Activated CD8-positive, alpha-beta memory T cell treated with anti-CD3 and anti-CD28 coated beads, Interleukin-2, amount 50 U/mL, for 1 hour (primary cell): Measurements from ENCODE around the gene ZNF827.

ENCODE experiments used
- DNase-seq: peaks from one replicate; pipeline ENCODE4 v3.0.0-alpha.2; 2020; ENCODE audit errors: extremely low read depth

The ZNF827 gene

DNA sequence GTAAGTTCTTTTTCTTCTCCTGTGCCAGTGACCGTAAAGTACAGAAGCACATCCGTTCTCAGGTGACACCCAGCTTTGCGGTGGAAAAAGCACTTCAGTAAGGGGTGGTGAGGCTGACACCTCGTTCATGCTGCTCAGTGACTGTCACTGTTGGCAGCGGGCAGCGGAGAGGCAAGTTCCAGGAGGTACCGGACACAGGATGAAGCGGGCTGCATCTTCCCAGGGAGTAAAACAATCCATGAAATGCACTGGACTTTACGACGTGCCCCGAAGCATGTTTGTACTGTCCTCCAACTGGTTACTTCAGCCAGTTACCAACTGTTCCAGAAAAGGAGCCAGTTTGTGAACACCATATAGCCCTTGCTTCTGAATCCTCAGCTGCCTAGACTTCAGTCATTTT is 110.7 kb downstream of the ZNF827 start:
- DNase-seq, result no peak

DNA sequence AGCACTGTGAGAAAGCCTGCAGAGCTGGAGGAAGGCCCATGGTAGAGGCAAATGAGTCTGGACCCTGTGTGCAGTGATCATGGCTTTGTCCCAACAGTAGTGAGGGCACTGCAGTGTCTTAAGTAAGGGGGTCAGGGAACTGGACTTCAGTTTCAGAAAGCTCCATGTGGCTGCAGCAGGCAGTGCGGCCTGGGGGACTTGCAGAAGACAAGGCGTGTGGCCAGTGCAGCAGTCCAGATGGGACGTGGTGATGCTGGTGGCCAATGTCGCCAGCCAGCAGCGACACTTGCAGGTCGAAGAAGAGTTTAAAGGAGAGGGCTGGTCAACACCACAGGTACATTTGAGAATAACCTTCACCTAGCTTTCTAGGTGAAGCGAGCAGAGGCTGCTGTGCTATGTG is 113.4 kb downstream of the ZNF827 start:
- DNase-seq, result no peak

GRCh38 chr4:145824463-145824862 is 114.2 kb downstream of the ZNF827 start:
- DNase-seq, result no peak

DNA sequence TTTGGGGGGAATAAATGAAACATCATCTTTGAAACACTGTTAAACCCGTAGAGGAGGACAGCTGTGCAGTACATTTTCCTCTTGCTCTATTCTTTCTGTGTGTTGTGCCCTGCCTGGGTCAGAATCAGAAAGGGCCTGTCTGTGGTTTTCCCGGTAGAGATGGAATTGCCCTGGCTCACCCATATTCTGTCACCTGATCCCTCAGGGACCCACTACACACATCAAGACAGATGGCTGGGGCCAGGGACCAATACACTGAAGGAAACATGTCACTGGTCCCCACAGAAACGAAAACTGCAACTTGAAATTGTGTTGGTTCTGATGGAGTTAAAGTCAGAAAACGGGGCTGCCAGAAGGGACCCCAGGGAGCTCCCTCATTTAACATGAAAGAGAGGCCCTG is 114.9 kb downstream of the ZNF827 start:
- no peak for DNase-seq

- DNase-seq, result no peak
These were observed 116.0 kb downstream of the ZNF827 start for GRCh38 chr4:145822581-145822980.

DNA sequence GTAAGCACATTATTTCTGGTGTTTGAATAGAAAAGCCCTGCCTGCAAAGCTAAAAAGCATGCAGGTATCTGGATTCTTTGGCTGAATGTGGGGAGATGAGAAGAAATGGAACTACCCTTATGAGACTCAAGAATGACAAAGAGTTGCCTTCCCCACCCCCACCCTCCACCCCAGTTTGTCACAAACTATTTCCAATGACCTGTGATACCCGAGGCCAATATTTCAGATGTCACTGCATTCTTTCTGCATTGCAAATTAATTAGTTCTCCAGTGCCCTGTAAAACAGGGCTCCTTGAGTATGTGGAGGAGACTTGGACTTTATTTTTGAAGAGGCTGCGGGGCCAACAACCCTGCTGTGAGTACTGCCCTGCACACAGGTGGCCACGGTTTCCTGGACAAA is 116.4 kb downstream of the ZNF827 start:
- no peak for DNase-seq

- no peak for DNase-seq
These were observed 116.9 kb downstream of the ZNF827 start for GRCh38 chr4:145821766-145822165.

DNA sequence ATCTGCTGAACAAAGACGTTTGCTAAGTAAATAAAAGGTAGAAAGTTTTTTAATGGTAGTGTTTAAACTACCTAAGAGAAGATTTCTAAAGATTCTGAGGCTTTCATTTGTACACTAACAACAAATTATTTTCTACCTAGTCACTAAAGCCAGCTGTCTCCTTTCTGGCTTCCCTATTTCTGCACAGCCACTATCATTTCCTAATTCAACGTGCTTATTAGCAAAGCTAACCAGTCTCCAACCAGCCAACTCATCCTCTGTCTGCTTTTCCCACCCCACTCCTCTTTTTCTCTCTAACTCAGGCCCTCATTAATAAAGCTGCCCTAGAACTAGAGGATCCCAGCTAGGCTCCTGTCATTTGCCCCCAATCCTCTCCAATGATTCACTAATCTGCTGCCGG is 118.2 kb downstream of the ZNF827 start:
- no peak for DNase-seq

- DNase-seq, result no peak
These were observed 118.8 kb downstream of the ZNF827 start for GRCh38 chr4:145819853-145820181.

DNA sequence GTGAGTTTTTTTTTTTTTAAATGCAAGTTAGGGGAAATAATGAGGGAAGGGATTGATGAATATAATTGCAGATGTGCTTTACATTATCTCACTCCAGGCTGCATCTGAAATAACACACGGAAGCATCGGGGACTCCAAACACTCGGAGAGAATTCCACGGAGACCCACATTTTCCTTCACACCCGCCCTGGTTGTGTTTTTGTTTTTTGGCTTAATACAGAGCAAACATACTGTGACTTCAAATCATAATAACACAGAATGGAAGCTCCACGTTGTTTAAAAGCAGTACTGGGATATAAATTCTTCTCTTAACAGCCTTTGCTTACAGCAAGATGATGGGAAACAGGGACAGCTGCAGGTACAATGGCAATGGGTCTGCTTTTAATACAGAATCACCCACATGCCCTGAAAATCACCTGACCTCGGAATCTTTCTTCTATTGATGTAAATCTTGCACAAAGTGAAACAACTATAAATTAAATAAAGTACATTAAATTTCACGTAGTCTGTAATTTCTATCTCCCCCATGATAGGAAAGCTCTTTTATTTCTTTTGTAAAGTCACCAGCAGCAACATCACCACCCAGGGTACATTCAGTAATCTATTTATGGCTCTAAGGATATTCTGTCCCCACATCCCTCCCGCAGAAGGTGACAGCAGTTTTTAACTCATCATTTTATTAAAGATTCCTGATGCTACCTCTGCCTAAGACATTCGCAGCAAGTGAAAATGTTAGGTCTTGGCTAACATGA is 119.3 kb downstream of the ZNF827 start:
- no peak for DNase-seq

DNA sequence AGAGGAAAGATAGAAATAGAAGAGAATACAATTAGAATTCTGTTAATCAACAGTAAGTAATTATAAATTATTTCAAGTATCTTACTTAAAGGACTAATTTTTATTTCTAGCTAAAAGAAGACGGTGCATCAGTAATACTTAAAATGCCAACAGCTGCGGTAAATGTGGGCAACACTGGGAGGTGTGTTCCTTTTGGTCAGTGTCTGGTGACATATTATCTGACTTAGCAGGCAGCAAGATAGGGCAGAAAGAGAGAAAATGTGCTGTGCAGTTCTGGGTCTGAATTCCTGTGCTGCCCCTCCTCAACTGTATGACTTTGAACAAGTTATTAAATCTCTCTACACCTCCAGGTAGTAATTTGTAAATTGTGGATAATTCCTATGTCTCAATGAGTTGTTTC is 120.6 kb downstream of the ZNF827 start:
- no peak for DNase-seq

- DNase-seq, result no peak
These were observed 122.5 kb downstream of the ZNF827 start for GRCh38 chr4:145816091-145816490.

DNA sequence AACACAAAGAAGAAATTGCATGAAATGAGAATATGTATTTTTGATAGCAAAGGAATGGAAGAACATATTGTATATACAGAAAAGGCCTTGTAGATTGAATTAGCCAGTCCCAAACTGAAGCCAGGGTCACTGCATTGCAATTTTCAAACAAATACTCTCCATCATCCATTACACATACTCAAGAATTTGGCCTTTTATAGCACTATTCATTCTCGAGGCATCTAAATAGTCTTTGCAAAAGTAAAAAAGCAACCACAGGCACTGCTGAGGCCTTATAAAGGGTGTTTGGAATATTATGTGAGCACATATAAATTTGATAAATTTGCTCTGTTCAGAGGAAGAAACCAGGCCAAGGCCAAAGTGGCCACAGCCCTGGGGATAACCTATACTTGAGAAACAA is 123.0 kb downstream of the ZNF827 start:
- no peak for DNase-seq

- DNase-seq, result no peak
These were observed 123.5 kb downstream of the ZNF827 start for GRCh38 chr4:145815027-145815612.

GRCh38 chr4:145814246-145814645 is 124.4 kb downstream of the ZNF827 start:
- DNase-seq, result no peak

DNA sequence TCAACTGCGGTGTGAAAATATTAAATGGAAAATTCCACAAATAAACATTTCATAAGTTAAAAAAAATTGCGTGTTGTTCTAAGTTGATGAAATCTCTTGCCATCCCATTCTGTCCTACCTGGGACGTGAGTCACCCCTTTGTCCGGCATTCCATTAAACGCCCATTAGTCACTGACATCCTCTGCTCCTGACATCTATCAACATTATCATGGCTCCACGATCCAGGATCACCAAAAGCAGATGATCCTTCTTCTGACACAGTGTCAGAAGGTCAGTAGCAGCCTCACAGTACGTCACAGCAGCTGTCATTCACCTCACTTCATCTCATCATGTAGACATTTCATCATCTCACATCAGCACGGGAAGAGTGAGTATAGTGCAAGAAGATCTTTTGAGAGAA is 125.7 kb downstream of the ZNF827 start:
- no peak for DNase-seq

DNA sequence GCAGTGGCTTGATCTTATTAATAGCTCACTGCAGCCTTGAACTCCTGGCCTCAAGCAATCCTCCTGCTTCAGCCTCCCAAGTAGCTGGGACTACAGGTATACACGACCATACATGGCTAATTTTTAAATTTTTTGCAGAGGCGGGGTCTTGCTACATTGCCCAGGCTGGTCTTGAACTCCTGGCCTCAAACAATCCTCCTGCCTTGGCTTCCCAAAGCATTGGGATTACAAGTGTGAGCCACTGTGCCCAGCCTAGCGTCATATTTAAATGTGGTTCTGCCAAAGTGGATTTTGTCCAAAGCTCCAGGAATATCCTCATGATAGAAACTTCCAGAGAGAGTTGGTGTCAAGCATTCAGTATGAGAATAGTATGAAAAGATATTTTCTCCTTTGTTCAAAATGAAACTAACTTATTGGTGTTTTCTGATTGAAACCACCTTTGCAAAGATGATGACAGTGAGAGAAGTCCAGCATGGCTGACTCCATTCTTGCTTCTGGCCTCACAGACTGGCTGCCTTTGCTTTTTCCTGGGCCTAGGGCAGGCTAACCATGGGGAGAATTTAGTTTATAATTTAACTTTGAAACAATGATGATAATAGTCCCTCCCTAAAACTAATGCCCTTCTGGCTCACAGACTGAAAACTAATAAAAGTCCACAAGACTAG is 129.6 kb downstream of the ZNF827 start:
- no peak for DNase-seq

GRCh38 chr4:145808021-145808650 is 130.5 kb downstream of the ZNF827 start:
- DNase-seq, result no peak

DNA sequence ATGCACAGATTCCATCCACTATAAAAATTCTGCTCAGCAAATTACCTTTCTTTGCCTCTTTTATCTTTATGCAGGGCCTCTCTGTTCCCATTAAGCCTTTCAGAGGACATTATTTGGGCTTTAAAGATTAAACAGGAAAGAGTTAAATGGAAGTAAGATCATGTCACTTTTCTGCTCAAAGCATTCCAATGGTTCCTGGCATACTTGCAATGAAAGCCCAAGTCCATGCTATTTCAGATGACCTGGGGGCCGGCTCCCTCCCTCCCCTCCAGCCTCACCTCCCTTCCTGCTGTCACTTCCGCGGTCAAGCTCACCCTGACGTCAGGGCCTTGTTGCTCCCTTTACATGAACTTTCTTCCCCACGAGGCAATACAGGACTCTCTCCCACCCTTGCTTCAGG is 133.1 kb downstream of the ZNF827 start:
- DNase-seq, result no peak

DNA sequence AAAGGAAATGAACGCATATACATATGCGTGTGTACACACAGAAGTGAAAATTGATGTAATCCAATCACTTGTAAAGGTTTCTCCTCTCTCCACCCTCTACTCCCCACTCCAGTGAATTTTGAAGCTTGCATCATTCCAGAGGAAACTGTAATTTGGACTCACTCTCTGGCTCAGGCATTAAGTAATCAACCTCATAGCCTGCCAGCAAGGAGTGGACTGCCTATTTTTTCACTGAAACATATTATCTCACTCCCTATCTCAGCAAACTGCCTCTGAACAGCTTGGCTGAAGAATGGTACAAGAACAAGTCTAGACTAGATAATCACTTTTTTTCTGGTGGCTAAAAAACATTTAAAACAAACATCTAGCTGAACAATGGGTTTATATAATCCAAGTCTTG is 134.5 kb downstream of the ZNF827 start:
- DNase-seq, result no peak

DNA sequence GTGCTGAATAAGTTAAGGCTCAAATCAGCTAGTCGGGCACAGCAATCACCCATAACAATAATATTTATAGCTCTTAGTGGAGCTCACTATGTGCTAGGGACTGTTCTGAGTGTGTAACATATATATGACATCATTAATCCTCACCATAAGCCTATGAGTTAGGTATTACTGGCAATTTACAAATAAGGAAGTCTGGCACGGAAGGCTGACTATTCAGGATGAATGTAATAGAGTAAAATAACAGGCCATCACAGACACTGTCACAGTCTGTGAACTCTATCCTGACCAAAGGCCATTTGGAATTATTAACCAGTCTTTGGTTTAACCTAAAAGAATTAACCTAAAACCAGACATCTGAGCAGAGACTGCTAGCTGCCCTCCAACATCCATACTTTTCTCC is 139.4 kb downstream of the ZNF827 start:
- no peak for DNase-seq

DNA sequence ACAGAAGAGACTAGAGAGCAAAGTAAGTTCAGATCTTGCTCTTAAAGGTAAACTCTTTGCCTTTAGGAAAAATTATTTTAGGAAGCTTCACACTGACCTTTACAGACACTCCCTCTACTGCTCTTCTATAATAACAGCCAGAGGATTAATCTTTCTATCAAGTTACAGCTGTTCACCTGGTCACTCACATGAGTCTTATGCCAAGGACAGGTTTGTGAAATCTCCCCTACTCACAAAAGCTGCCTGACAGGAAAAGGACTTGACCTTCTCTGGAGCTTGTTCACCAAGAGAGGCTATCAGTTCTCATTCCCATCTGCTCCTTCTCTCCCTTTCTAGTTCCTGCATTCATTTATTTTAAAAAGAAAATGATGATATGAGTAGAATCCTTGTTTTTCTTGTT is 141.3 kb downstream of the ZNF827 start:
- DNase-seq, result no peak

GRCh38 chr4:145796346-145796745 is 142.3 kb downstream of the ZNF827 start:
- DNase-seq, result no peak
